Fibroblast of the aortic adventitia (primary cell): ENCODE results near the gene FAM53B. TPM values are rescaled to one million over a fixed set of nuclear protein-coding genes. Genes with fewer than 3 reads are reported as not detected.
A peak's percentile ranks its signal among the peaks of the same experiment; 100 is the strongest.

ENCODE experiments used
- DNase-seq: peaks from one replicate; pipeline ENCODE4 v3.0.0-alpha.2; 2010; ENCODE audit warnings: low read depth
- H3K4me3 ChIP-seq: 2 replicates; pipeline ENCODE4 v1.5.1; 2011; ENCODE audit warnings: low read depth, mild to moderate bottlenecking, control low read depth, low read length, moderate library complexity
- CTCF ChIP-seq: IDR thresholded peaks from 2 replicates; pipeline ENCODE4 v1.5.1; 2011; ENCODE audit warnings: mild to moderate bottlenecking, low read length, control low read depth, inconsistent platforms; ENCODE audit not compliant: insufficient read depth
- total RNA-seq: library from RNA; depleted of rRNA; stranded (reverse); fragments of >200 nt; gene quantifications from 2 replicates; pipeline ENCODE4 v1.2.3, GENCODE V29; 2012; ENCODE audit warnings: low replicate concordance

The FAM53B gene
- total RNA-seq, 1 donor, result 9.2 TPM

- no peak for TF ChIP-seq CTCF
- DNase-seq, result no peak
Observed at GRCh38 chr10:124595143-124595883, 148.9 kb downstream of the FAM53B start.

DNA sequence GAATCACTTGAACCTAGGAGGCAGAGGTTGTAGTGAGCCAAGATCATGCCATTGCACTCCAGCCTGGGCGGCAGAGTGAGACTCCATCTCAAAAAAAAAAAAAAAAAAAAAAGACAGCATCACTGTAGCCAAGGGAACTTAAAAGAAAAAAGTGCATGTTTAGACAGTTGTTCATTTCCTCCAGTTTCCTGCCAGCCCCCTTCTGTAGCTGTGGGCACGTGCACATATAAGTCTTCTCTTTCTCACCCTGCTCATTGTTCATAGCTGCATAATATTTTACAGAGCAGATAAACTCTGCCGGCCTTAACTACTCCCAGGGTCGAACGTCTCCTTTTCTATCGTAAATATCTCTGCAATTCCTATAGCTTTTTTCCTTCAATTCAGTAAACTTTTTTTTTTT lies 149.9 kb downstream of the FAM53B start:
- no peak overlapping the region for H3K4me3 ChIP-seq
- TF ChIP-seq CTCF, result no peak
- peak; percentile 13 for DNase-seq

More at GRCh38 chr10:124595143-124595883, 148.9 kb downstream of the FAM53B start:
- H3K4me3 ChIP-seq, result no peak overlapping the region

DNA sequence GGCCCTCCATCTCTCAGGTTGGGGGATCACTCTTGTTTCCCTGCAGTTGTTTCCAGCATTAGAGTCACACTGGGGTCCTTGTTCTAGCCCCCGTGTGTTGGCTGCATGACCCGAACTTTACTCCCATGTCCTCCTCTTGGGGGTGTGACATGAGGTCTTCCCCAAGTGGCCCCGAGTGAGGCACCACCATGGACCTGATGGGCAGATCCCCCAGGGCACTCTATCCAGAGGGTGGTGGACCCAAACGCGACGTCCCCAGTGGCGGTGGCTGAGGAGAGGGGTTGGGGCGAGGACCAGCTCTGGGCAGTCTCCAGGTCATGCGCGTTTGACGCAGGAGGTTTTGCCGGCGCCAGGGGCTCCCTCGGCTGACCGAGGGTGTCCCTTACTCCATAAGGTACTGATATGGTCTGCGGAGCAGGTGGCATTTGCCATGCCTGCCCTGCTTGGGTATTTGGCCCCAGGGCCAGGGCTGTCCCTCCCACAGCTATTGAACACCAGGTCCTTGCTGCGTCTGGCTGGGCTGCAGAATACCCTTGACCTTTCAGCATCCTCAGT lies 150.7 kb downstream of the FAM53B start:
- H3K4me3 ChIP-seq, result no peak overlapping the region
- no peak for TF ChIP-seq CTCF
- DNase-seq, result no peak

DNA sequence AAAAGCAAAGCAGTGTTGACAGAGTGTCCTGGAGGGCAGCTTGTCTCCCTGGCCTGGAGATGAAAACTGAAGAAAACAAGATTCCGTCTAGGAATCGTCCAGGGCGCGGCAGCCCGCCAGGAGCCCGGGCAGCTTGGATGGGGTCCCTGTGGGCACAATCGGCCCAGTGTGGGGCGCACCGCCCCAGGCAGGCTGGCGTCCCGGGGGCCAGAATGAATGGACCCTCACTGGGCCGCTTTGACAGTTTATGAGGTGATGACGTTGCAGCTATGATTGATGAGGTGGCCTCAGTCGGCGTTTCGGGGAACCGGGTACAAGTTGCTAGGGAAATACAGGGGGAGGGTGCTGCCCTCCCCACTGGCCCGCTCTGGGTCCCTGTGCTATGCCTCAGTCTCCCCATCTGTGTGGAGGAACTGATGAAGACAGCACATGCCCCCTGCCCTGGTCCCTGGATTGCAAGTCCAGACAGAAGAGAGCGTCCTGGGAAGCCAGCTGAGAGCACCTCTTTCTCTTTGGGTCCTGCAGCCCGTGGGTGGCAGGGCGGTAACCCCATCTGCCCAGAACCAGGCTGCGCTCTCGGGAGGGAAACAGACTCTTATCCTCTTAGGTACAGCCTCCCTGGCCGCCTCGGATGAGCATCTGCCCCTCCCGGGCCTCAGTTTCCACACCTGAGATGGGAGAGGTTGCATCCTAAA lies 151.3 kb downstream of the FAM53B start:
- H3K4me3 ChIP-seq, result no peak overlapping the region
- no peak for DNase-seq

DNA sequence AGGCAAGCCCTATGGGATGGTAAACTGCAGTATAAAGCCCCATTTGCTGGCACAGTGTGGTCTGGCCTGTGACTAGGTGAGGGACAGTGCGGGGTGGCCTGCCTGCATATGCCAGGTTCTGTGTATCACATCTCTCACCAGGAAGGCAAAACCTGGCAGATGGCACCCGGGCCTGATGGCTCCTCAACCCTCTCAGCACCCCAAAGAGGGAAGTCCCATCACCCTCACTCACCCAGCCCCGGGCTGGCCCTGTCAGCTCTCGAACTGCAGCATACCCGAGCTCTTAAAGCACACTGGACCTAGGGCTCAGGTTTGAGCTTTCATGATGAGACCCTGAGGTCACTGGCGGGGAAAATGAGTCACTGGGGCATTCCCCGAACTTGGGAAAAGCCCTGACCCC lies 152.1 kb downstream of the FAM53B start:
- no peak overlapping the region for H3K4me3 ChIP-seq
- TF ChIP-seq CTCF, result no peak
- no peak for DNase-seq

More for the DNA sequence above, 151.3 kb downstream of the FAM53B start:
- no peak for TF ChIP-seq CTCF

GRCh38 chr10:124591123-124591495 lies 153.1 kb downstream of the FAM53B start:
- no peak for DNase-seq
- no peak overlapping the region for H3K4me3 ChIP-seq
- no peak for TF ChIP-seq CTCF
